ENCODE measurements around the gene HTR3D.
"Not testable (repeated sequence)": the region's sequence is repeated elsewhere in the genome, so short reads cannot be mapped to it uniquely, and the experiment has no call there.

Gene HTR3D

GRCh38 chr3:184071142-184071541 lies 39.6 kb downstream of the HTR3D start:
- DNase-seq (ENCODE audit: low read depth) = not testable (repeated sequence)

GRCh38 chr3:184073621-184074020 lies 42.1 kb downstream of the HTR3D start:
- no peak for DNase-seq (ENCODE audit: low read depth)

GRCh38 chr3:184075901-184076300 lies 44.4 kb downstream of the HTR3D start:
- DNase-seq (ENCODE audit: low read depth) = no peak

GRCh38 chr3:184077881-184078280 lies 46.3 kb downstream of the HTR3D start:
- DNase-seq (ENCODE audit: low read depth) = no peak

- DNase-seq (ENCODE audit: low read depth) = peak; percentile 8
Measured at GRCh38 chr3:184078851-184079250, 47.3 kb downstream of the HTR3D start.

- DNase-seq (ENCODE audit: low read depth) = no peak
Measured at GRCh38 chr3:184081116-184081830, 49.7 kb downstream of the HTR3D start.

- no peak for DNase-seq (ENCODE audit: low read depth)
Measured at GRCh38 chr3:184082034-184082433, 50.5 kb downstream of the HTR3D start.

GRCh38 chr3:184082465-184082864 lies 50.9 kb downstream of the HTR3D start:
- no peak for DNase-seq (ENCODE audit: low read depth)

- DNase-seq (ENCODE audit: low read depth) = peak; percentile 53
Measured at GRCh38 chr3:184085389-184085852, 53.9 kb downstream of the HTR3D start.
